GM19238 (cell line): ENCODE data around the gene MCF2L.
"Not testable (repeated sequence)": the region's sequence is repeated elsewhere in the genome, so short reads cannot be mapped to it uniquely, and the experiment has no call there.

Experiments used
- DNase-seq: peaks from one replicate; pipeline ENCODE4 v3.0.0; 2011; ENCODE audit warnings: low spot score; ENCODE audit not compliant: insufficient read length

MCF2L gene

DNA sequence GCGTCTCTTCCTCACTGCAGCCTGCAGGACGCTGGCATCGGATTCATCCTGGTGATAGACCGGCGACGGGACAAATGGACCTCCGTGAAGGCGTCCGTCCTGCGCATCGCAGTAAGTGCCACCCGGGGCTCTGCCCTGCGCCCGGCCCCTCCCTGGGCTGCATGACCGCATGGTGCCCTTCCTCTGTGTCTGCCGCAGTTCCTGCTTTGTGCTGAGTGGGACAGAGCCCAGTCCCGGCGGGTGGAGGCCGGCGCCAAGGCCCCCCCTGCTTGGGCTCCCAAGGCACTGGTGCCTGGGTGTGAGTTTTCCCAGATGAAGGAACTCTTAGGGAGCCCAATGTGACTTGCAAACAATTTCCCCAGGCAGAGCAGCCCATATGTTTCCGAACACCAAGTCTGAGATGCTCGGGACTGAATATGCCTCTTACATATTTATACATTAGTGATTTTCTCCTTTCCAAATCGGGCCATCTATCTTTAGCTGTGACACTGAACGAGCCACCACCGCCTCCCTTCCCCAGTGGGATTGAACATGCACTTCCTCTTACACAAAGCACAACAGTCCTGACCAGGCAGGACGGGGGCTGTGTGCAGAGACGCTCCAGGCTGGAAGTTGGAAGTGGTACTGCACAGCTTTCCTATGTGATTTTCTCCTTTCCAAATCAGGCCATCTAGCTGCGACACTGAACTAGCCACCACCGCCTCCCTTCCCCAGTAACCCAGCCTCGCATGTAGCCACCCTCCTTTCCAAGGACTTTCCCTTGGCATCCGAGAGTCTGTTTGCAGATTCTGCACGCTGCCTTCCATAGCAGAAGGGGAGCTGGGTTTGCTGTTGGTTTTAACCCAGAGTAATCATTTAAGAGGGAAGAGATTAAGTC, 76.5 kb downstream of the MCF2L start:
- no peak for DNase-seq

DNA sequence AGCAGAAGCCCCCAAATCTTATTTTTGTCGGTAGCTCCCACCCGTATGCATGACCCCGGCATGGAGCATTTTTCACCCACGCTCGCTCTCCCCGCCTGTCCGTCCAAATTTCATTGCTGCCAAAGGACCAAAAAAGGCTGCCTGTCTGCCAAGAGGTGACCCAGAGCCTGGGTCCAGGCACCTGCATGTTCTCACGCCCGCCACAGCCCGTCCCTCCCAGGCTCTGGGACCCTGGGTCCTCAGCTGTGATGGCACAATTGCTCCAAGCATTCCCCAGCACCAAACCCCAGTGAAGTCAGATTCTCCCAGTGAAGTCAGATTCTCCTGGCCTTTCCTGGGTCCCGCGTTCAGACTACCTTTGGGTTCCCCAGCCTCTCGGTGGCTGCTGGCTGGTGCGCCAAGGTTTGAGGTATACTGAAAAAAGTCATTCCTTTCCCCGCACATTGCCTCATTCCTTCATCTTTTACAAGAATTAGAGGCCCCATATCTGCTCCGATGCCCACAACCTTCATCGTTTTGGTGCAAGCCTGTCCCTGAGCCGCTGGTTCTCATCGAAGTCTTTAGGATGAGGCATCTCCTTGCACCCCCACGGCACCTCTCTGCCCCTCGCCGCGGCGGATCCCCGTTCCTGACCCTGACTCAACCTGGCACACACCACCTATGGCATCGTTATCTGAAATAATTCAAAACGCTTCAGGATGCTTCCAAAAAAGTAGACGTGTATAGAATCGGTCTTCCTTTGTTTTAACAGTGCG, 77.3 kb downstream of the MCF2L start:
- DNase-seq: no peak

DNA sequence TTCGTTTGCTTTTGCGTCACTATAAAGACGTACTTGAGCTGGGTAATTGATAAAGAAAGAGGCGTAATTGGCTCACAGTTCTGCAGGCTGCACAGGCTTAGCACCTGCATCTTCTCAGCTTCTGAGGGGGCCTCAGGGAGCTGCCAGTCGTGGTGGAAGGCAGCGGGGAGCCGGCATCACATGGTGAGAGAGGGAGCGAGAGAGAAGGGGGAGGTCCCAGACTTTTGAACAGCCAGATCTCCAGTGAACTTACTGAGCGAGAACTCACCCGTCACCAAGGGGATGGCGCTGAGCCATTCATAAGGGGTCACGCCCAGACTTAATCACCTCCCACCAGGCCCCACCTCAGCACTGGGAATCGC, 77.8 kb downstream of the MCF2L start:
- DNase-seq: no peak

GRCh38 chr13:113047587-113047986, 78.6 kb downstream of the MCF2L start:
- no peak for DNase-seq

GRCh38 chr13:113048766-113049165, 79.8 kb downstream of the MCF2L start:
- DNase-seq: no peak

GRCh38 chr13:113049521-113049941, 80.5 kb downstream of the MCF2L start:
- no peak for DNase-seq

GRCh38 chr13:113049981-113050380, 81.0 kb downstream of the MCF2L start:
- no peak for DNase-seq

GRCh38 chr13:113050734-113051431, 81.9 kb downstream of the MCF2L start:
- no peak for DNase-seq

GRCh38 chr13:113051641-113052040, 82.6 kb downstream of the MCF2L start:
- DNase-seq: no peak

DNA sequence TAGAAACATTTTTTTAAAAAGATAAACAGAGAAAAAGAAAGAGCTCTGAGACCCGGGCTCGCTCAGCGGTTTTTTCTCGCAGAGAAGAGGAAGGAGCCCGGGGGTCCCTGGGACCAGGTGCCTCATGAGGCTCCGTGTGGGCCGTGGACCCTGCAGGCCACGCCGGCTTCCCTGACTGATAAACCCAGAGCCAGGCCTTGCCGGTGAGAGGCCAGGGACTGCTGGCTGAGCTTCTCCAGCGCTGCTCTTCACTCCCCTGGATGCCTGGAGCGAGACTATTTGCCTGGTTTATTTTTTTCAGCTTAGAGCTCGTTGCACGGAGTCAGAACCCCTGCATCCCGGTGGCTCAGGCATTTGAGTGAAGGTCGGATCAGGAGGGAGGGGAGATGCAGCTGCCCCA, 83.2 kb downstream of the MCF2L start:
- no peak for DNase-seq

- DNase-seq: no peak
Measured at GRCh38 chr13:113052971-113053370, 84.0 kb downstream of the MCF2L start.

DNA sequence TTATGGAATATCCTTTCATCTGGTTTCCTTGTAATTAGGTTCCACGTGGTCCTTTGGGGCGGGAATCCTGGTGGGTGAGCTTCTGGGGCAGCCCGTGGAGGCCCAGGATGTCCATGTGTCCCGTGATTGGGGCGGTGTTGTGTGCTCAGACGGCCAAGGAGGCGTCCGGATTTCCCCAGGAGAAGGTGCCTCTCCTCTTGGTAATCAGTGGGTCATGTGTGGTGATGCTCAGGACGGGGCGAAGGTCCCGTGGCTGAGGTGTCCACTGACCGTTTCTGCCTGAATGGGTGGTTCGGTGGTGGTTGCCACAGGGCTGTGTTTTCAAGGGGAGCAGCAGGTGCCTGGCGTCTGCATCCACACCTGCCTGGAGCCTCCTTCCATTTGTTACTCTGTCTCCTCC, 84.4 kb downstream of the MCF2L start:
- no peak for DNase-seq

- no peak for DNase-seq
Measured at GRCh38 chr13:113053801-113054604, 85.0 kb downstream of the MCF2L start.

- no peak for DNase-seq
Measured at GRCh38 chr13:113057084-113057483, 88.1 kb downstream of the MCF2L start.

DNA sequence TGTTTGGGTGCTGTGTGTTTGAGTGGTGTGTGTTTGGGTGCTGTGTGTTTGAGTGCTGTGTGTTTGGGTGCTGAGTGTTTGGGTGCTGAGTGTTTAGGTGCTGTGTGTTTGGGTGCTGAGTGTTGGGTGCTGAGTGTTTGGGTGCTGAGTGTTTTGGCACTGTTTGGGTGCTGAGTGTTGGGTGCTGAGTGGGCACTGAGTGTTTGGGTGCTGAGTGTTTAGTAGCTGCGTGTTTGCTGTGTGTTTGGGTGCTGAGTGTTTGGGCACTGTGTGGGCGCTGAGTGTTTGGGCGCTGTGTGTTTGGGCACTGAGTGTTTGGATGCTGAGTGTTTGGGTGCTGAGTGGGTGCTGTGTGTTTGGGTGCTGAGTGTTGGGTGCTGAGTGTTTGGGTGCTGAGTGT, 88.5 kb downstream of the MCF2L start:
- DNase-seq: not testable (repeated sequence)

DNA sequence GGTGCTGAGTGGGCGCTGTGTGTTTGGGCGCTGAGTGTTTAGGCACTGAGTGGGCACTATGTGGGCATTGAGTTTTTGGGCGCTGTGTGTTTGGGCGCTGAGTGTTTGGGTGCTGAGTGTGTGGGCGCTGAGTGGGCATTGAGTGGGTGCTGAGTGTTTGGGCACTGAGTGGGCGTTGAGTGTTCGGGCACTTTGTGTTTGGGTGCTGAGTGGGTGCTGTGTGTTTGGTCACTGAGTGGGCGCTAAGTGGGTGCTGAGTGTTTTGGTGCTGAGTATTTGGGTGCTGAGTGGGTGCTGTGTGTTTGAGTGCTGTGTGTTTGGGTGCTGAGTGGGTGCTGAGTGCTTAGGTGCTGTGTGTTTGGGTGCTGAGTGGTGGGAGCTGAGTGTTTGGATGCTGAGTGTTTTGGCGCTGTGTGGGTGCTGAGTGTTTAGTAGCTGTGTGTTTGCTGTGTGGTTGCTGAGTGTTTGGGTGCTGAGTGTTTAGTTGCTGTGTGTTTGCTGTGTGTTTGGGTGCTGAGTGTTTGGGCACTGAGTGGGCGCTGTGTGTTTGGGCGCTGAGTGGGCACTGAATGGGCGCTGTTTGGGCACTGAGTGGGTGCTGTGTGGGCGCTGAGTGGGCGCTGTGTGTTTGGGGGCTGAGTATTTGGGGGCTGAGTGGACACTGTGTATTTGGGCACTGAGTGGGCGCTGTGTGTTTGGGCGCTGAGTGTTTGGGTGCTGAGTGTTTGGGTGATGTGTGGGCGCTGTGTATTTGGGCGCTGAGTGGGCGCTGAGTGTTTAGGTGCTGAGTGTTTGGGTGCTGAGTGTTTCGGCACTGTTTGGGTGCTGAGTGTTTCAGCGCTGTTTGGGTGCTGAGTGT, 89.3 kb downstream of the MCF2L start:
- no peak for DNase-seq

- DNase-seq: no peak
Measured at GRCh38 chr13:113058988-113059850, 90.2 kb downstream of the MCF2L start.

- no peak for DNase-seq
Measured at GRCh38 chr13:113059891-113060290, 90.9 kb downstream of the MCF2L start.

DNA sequence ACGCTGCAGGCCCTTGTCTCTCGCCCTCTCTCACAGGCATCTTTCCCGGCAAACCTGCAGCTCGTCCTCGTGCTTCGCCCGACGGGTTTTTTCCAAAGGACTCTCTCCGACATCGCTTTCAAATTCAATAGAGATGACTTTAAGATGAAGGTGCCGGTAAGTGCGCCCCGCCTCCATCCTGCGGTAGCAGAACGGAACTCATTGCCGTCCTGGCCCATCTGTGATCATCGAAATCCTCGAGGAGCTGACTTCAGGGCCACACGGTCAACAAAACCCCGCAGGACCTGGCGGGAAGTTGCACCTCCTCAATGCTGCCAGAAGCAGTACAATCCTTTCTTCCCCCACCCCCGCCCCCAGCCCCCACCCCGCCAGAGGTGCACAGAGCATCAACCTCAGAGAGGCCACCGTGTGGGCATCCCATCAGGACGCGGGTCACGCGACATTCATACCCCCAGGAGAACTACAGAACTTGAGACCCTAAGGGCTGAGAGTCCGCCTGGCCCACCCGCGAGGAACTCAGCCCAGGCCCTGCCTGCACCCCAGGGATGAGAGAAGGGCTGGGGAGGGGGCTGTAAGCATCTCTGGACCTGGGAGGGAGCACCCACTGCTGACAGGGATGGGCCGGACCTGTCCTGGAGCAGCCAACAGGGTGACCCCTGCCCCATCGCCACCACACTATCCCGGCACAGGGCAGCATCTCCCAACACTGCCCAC, 91.7 kb downstream of the MCF2L start:
- no peak for DNase-seq
